BLaER1 (cell line): Measurements from ENCODE around the gene ROR1.

Experiments used
- H3K27ac ChIP-seq: shearing (Covaris generic); formaldehyde crosslinking; 2 replicates; pipeline ENCODE4 v1.8.1; 2022
- H3K27me3 ChIP-seq: shearing (Covaris generic); formaldehyde crosslinking; 2 replicates; pipeline ENCODE4 v1.8.1; 2022
- H3K36me3 ChIP-seq: shearing (Covaris generic); formaldehyde crosslinking; 2 replicates; pipeline ENCODE4 v1.8.1; 2022
- H3K4me1 ChIP-seq: shearing (Covaris generic); formaldehyde crosslinking; 2 replicates; pipeline ENCODE4 v1.8.1; 2022
- H3K4me2 ChIP-seq: shearing (Covaris generic); formaldehyde crosslinking; 2 replicates; pipeline ENCODE4 v1.8.1; 2022
- H3K4me3 ChIP-seq: shearing (Covaris generic); formaldehyde crosslinking; 2 replicates; pipeline ENCODE4 v1.8.1; 2022
- H3K9ac ChIP-seq: shearing (Covaris generic); formaldehyde crosslinking; 2 replicates; pipeline ENCODE4 v1.8.1; 2022
- H3K9me3 ChIP-seq: shearing (Covaris generic); formaldehyde crosslinking; 2 replicates; pipeline ENCODE4 v1.8.1; 2022
- H4K20me1 ChIP-seq: shearing (Covaris generic); formaldehyde crosslinking; 2 replicates; pipeline ENCODE4 v1.8.1; 2022
- Cebpa-rat ChIP-seq: shearing (Covaris generic); IDR thresholded peaks from 2 replicates; pipeline ENCODE4 v1.8.1; 2022

The ROR1 gene

DNA sequence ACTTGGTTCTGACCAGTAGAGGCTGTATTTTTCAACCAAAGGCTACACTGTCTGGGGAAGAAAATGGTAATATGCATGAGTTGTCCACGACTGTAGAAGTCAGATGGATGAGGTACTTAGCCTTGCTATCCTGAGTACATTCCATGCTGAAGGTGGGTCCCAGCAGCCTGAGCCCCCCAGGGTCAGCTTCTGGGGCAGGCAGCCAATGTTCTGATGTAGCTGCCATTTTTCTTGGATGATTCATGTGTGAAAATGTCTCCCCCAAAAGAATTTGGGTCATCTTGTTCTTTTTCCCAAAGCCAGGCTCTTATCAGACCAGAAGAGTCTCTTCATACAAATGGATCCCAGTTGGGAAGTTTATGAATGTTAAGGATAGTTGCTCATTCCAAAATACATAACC lies 257.4 kb downstream of the ROR1 start:
- TF ChIP-seq Cebpa-rat = no peak
- no peak overlapping the region for H3K4me2 ChIP-seq
- no peaks in the 10 kb centered on the region for H3K36me3 ChIP-seq
- H3K9me3 ChIP-seq = peaks cover 8% of the 10 kb centered on the region
- H3K27me3 ChIP-seq = no peaks in the 10 kb centered on the region
- no peak overlapping the region for H3K9ac ChIP-seq
- no peak overlapping the region for H3K4me3 ChIP-seq
- no peak overlapping the region for H3K27ac ChIP-seq
- H4K20me1 ChIP-seq = no peaks in the 10 kb centered on the region
- H3K4me1 ChIP-seq = no peaks in the 10 kb centered on the region

DNA sequence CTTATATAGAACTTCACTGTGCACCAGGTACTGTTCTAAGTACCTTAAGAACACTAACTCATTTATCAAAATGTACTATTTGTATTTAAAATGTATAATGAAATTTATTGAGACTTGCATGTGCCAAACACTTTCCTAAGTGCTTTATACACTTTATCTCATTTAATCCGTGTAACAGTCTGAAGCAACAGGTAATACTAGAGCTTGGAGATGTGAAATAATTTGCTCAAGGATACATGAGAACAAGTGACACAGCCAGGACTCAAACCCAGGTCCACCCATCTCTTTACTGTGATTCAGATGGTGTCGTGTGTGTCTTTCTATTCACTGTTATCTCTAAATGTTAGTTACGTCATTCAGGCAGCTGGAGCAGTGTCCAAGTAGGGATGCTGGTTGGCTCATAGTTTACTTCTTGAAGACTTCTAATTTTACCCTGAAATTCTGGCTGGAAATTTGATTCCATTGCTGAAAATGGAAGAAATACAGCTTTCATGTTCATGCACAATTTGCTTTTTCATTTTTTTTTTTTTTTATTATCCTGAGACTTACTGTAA lies 259.9 kb downstream of the ROR1 start:
- Histone ChIP-seq H3K27ac (no peak overlapping the region), H3K27me3 (no peaks in the 10 kb centered on the region), H3K4me2 (no peak overlapping the region), H4K20me1 (no peaks in the 10 kb centered on the region; the same call in 1 of the 2 replicates), H3K36me3 (no peaks in the 10 kb centered on the region), H3K9ac (no peak overlapping the region), H3K4me1 (0 out of 2 replicates have a peak, but pooled peaks cover 3% of the 10 kb centered on the region), H3K4me3 (no peak overlapping the region), H3K9me3 (no peaks in the 10 kb centered on the region)
- TF ChIP-seq Cebpa-rat = no peak

DNA sequence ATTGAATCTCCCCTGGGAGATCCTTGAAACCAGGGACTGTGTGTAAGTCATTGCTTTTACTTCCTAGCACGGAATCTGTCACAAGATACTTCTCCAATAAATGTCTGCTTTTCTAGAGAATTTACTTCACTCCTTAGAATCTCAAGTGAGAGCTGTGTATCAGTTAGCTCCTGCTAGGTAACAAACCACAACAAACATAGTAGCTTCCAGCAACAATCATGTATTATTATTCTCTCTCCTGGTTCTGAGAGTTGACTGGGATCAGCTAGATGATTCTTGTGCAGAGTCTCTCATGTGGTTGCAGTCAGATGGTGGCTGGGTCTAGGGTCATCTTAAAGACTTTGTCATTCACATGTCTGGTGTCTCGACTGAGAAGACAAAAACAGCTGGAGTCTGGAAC lies 262.7 kb downstream of the ROR1 start:
- TF ChIP-seq Cebpa-rat = no peak
- no peak overlapping the region for H3K27ac ChIP-seq
- H3K27me3 ChIP-seq = no peaks in the 10 kb centered on the region
- H4K20me1 ChIP-seq = no peaks in the 10 kb centered on the region; the same call in 1 of the 2 replicates
- no peak overlapping the region for H3K4me3 ChIP-seq
- H3K4me1 ChIP-seq = 0 out of 2 replicates have a peak, but pooled peaks cover 3% of the 10 kb centered on the region
- H3K9me3 ChIP-seq = no peaks in the 10 kb centered on the region
- H3K36me3 ChIP-seq = no peaks in the 10 kb centered on the region
- no peak overlapping the region for H3K4me2 ChIP-seq
- H3K9ac ChIP-seq = no peak overlapping the region

DNA sequence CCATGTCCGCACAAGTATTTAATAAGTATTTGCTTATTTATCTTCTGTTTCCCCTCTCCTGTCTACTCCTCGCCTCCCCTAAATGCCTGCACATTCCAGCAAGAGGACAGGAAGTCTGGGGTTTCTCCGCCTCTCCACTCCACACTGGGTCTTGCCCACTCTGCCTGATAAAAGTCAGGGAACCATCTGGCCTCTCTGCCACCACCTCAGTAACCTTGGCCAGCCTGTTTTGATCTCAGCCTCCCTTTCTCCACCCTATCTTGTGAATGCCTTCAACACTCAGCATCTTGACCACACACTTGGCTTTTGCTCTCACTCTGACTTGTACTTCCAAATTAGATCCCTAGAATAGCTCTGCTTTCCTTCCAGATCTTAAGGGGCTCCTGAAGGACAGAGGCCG lies 264.3 kb downstream of the ROR1 start:
- H3K27me3 ChIP-seq = no peaks in the 10 kb centered on the region
- H3K4me3 ChIP-seq = no peak overlapping the region
- H3K27ac ChIP-seq = no peak overlapping the region
- H4K20me1 ChIP-seq = no peaks in the 10 kb centered on the region; the same call in 1 of the 2 replicates
- H3K9me3 ChIP-seq = no peaks in the 10 kb centered on the region
- H3K4me2 ChIP-seq = no peak overlapping the region
- H3K36me3 ChIP-seq = no peaks in the 10 kb centered on the region
- H3K9ac ChIP-seq = no peak overlapping the region
- TF ChIP-seq Cebpa-rat = no peak
- H3K4me1 ChIP-seq = 0 out of 2 replicates have a peak, but pooled peaks cover 3% of the 10 kb centered on the region

DNA sequence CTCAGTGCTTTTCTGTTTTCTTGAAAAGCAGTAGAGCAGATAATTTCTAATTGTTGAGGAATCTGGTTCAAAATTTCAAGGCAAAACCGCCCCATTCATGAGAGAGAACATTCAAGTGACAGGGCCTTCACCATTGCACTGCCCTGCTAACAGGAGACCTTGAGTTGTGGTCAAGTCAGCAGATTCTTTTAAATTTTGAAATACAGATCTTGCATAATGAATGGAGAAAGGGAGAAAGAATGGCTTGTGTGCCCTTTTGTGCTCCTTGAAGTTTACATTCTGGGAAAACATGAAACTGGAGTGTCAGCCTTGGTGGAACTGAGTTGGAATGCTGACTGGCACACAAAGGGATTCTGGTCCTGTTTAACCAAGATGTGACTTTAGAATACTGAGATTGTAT lies 265.1 kb downstream of the ROR1 start:
- no peaks in the 10 kb centered on the region for H3K27me3 ChIP-seq
- no peak overlapping the region for H3K27ac ChIP-seq
- no peaks in the 10 kb centered on the region for H3K36me3 ChIP-seq
- H4K20me1 ChIP-seq = no peaks in the 10 kb centered on the region; the same call in 1 of the 2 replicates
- no peak overlapping the region for H3K4me3 ChIP-seq
- H3K4me1 ChIP-seq = 0 out of 2 replicates have a peak, but pooled peaks cover 3% of the 10 kb centered on the region
- no peak for TF ChIP-seq Cebpa-rat
- H3K4me2 ChIP-seq = no peak overlapping the region
- no peaks in the 10 kb centered on the region for H3K9me3 ChIP-seq
- no peak overlapping the region for H3K9ac ChIP-seq

DNA sequence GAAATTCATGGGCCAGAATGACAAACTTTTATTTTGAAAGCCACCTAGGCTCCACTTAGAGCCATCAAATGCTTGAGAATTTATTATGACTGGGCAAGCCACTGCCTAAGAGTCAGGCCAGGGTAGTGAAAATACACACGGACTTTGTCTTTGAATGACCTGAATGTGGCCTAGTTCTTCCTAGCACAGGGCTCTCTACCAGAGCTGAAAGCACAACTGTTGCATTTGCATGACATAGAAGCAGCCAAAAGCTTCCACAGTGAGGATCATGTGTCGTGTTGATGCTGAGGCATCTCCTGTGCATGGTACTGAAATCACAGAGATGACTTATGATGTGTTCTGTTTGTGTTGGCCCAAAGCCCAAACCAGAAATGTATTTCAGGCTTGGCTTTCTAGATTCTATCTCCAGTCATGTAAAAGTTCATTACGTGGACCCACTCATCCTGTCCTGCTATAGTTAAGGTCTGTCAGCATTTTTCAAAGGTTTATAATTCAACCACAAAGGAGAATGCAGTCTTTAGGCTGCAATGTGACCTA lies 265.6 kb downstream of the ROR1 start:
- TF ChIP-seq Cebpa-rat = no peak
- Histone ChIP-seq H3K4me2 (no peak overlapping the region), H4K20me1 (no peaks in the 10 kb centered on the region; the same call in 1 of the 2 replicates), H3K4me1 (0 out of 2 replicates have a peak, but pooled peaks cover 3% of the 10 kb centered on the region), H3K9me3 (no peaks in the 10 kb centered on the region), H3K27ac (no peak overlapping the region), H3K36me3 (no peaks in the 10 kb centered on the region), H3K4me3 (no peak overlapping the region), H3K9ac (no peak overlapping the region), H3K27me3 (no peaks in the 10 kb centered on the region)

DNA sequence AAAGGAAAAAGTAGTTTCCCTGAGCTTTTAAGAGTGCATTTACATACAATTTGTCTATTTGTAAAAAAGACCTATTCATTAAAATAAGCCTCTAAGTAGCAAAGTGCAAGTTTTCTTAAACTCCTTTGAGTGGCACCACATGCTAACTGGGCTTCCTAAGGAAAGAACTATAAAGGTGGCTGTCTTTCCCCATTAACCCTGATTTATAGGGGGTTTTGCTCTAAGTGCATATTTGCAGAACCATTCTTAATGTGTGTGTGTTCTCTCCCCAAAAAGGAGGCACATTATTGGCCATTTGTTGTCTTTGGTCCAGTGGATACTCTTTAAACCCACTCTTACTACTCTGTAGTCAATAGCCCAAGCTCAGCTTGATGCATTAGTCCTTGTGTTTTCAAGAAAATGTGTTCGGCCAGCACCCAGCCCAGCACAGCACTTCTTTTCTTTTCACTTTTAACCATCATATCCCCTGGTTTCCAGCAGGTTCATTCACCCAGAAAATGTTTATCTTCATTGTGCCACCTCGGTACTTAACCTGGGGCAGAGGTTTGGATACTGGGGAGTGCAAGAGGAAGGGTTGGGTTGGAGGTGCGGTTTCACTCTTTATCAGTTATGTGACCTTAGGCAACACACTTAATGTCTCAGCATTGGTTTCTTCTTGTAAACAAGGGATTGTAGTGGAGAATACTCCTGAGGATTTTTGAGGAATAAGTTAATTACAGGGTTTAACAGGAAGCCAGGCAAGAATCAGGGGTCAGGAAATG lies 267.7 kb downstream of the ROR1 start:
- Histone ChIP-seq H3K36me3 (no peaks in the 10 kb centered on the region), H3K4me3 (no peak overlapping the region), H3K9me3 (no peaks in the 10 kb centered on the region), H3K4me1 (0 out of 2 replicates have a peak, but pooled peaks cover 3% of the 10 kb centered on the region), H3K4me2 (no peak overlapping the region), H3K9ac (no peak overlapping the region), H3K27me3 (no peaks in the 10 kb centered on the region), H3K27ac (no peak overlapping the region), H4K20me1 (no peaks in the 10 kb centered on the region; the same call in 1 of the 2 replicates)
- no peak for TF ChIP-seq Cebpa-rat

DNA sequence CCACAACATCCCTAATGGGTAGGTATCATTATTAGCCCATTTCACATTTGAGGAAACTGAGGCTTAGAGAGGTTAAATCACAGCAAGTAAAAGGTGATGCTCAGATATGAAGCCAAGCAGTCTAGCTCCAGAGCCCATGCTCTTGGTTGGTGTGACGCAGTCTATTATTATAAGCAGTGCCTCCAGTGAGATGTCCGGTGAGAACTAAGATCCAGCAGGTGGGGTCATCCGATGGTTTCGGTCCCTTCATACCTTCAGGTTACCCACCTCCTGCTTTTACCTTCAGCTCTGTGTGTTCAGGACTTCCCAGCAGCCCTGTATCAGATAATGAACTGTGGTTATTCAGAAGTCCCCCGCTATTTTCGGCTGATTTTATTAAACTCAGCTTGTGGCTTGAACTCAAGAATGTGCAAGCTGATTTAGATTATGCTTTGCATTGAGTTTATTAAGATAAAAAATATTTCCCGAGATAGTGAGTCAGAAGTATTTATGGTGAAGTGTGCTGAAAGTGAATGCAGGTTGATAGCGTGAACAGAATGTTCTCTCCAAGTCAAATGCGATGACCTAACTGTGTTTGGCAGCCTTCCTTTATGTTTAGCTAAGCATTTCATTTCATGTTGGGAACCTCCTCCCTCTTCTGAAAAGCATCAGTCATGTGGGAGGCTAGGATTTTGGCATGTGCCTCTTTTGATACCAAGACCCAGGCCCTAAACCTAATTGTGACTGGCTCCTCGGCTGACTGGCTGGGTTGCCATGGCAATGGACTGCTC lies 268.7 kb downstream of the ROR1 start:
- no peaks in the 10 kb centered on the region for H3K4me1 ChIP-seq
- no peaks in the 10 kb centered on the region for H3K36me3 ChIP-seq
- no peak overlapping the region for H3K4me3 ChIP-seq
- TF ChIP-seq Cebpa-rat = no peak
- H3K9me3 ChIP-seq = no peaks in the 10 kb centered on the region
- no peaks in the 10 kb centered on the region for H3K27me3 ChIP-seq
- H4K20me1 ChIP-seq = no peaks in the 10 kb centered on the region
- no peak overlapping the region for H3K4me2 ChIP-seq
- no peak overlapping the region for H3K27ac ChIP-seq
- H3K9ac ChIP-seq = no peak overlapping the region

DNA sequence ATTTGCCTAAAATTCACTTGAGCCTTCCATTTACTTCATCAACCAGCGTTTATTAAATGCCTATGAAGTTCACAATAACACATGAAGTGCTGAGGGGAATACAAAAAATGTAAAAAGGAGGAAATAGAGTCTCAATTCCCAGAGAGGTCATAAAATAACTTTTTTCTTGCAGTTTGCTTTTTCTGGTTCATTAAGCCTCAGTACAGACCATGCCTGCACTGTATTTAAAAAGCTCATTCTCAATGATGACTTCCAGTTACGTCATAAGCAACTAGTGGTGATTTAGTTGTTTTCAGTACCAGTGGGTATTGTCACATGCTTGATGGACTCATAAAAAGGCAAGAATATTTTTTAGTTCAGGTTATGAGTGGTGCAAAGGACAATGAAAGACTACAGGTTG lies 269.5 kb downstream of the ROR1 start:
- Histone ChIP-seq H3K4me2 (no peak overlapping the region), H3K4me1 (no peaks in the 10 kb centered on the region), H3K27ac (no peak overlapping the region), H3K36me3 (no peaks in the 10 kb centered on the region), H3K4me3 (no peak overlapping the region), H3K9me3 (no peaks in the 10 kb centered on the region), H4K20me1 (no peaks in the 10 kb centered on the region), H3K27me3 (no peaks in the 10 kb centered on the region), H3K9ac (no peak overlapping the region)
- no peak for TF ChIP-seq Cebpa-rat
